Smooth muscle cell (in vitro differentiated cells): Measurements from ENCODE around the gene PPIF. TPM values are rescaled to one million over a fixed set of nuclear protein-coding genes. Genes with fewer than 3 reads are reported as not detected.
A peak's percentile ranks its signal among the peaks of the same experiment; 100 is the strongest.

ENCODE experiments used
- DNase-seq: peaks from one replicate; lab custom pipeline; 2025; ENCODE audit not compliant: unreplicated experiment; lab: John Stamatoyannopoulos, UW
- H2AFZ ChIP-seq: fragments of 200-600 bp; sonication (generic); 2 replicates; pipeline ENCODE4 v1.6.0; 2016; ENCODE audit warnings: antibody characterized with exemption, low read depth, mild to moderate bottlenecking
- H3F3A ChIP-seq: fragments of 200-600 bp; sonication (generic); 2 replicates; pipeline ENCODE4 v1.6.0; 2017; ENCODE audit warnings: antibody characterized with exemption, low read depth
- H3K27ac ChIP-seq: fragments of 200-600 bp; sonication (generic); 2 replicates; pipeline ENCODE4 v1.5.1; 2016; ENCODE audit warnings: low read depth, mild to moderate bottlenecking
- H3K27me3 ChIP-seq: fragments of 200-600 bp; sonication (generic); 2 replicates; pipeline ENCODE4 v1.6.1; 2016; ENCODE audit warnings: low read depth, mild to moderate bottlenecking
- H3K36me3 ChIP-seq: fragments of 200-600 bp; sonication (generic); 2 replicates; pipeline ENCODE4 v1.5.1; 2016; ENCODE audit warnings: low read depth
- H3K4me1 ChIP-seq: fragments of 200-600 bp; sonication (generic); 2 replicates; pipeline ENCODE4 v1.5.1; 2016; ENCODE audit warnings: low read depth
- H3K4me2 ChIP-seq: fragments of 200-600 bp; sonication (generic); 2 replicates; pipeline ENCODE4 v1.6.0; 2016; ENCODE audit warnings: mild to moderate bottlenecking
- H3K4me3 ChIP-seq: fragments of 200-600 bp; sonication (generic); 2 replicates; pipeline ENCODE4 v1.5.1; 2016; ENCODE audit warnings: mild to moderate bottlenecking
- H3K79me2 ChIP-seq: fragments of 200-600 bp; sonication (generic); 2 replicates; pipeline ENCODE4 v1.6.0; 2016; ENCODE audit warnings: low read depth, mild to moderate bottlenecking
- H3K9ac ChIP-seq: fragments of 200-600 bp; sonication (generic); 2 replicates; pipeline ENCODE4 v1.6.0; 2016; ENCODE audit warnings: low read depth
- H3K9me3 ChIP-seq: fragments of 200-600 bp; sonication (generic); replicated peaks from 2 replicates; pipeline ENCODE4 v1.5.1; 2016; ENCODE audit warnings: low read depth
- H4K20me1 ChIP-seq: fragments of 200-600 bp; sonication (generic); 2 replicates; pipeline ENCODE4 v1.6.0; 2016; ENCODE audit warnings: low read depth
- WGBS: methylation state at CpG from one replicate; pipeline ENCODE4 v1.1.7; 2016; ENCODE audit warnings: low lambda C conversion rate; 5-methylcytosine and 5-hydroxymethylcytosine counted together
- polyA plus RNA-seq: library from polyadenylated mRNA; unstranded; fragments of >200 nt; fragmentation: Nextera tagmentation; extraction: Ambion mirVana; gene quantifications from 2 replicates; pipeline ENCODE4 v1.2.1, GENCODE V29; 2016
- total RNA-seq: library from RNA; depleted of rRNA; stranded (reverse); fragments of >200 nt; gene quantifications from 2 replicates; pipeline ENCODE4 v1.2.3, GENCODE V29; 2014
- TF ChIP-seq, protein P1 (sequence below): fragments of 200-600 bp; sonication (generic); IDR thresholded peaks from 2 replicates; pipeline ENCODE4 v1.5.1; 2017; ENCODE audit warnings: borderline replicate concordance, mild to moderate bottlenecking, antibody characterized with exemption; ENCODE audit not compliant: insufficient read depth, poor library complexity, severe bottlenecking

The PPIF gene
- total and polyA plus RNA-seq, 2 experiments from 2014 or later: 24.3 to 29.7 TPM

DNA sequence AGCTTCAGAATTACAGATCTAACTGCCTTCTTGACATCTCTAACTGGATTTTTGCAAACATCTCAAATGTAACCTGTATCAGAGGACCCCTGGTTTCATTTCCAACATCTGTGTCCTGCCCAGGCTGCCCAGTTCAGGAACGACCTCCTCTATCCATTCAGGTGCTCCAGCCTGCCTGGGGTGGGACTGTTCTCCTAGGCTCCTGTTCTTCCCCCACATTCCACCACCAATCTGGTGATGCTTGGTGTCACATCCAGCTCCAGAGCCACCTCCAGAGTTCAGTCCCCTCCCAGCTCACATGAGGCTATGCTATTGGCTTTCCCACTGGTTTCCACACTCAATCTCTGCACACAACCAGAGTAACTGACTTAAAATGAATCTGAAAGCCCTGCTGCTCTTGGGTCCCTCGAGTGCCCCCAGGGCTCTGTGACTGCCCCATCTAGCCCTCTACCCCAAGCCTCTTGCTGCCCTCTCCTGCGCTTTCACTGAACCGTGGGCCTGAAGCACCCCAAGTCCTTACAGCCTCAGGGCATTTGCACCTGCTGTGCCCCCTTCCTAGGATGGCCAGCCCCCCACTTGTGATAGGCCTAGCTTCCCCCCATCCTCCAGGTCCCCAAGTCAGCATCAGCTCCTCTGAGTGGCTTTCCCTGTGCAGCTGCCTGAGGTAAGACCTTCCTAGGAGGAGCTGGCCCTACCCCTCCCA, 46.1 kb downstream of the PPIF start:
- H4K20me1 ChIP-seq: no peaks in the 10 kb centered on the region
- DNase-seq: no peak
- no peak overlapping the region for H3K27ac ChIP-seq
- WGBS: 95% methylated on average over 4 of the region's 4 CpGs
- H3K4me3 ChIP-seq: no peak overlapping the region
- peaks cover 31% of the 10 kb centered on the region for H3K79me2 ChIP-seq
- H3K36me3 ChIP-seq: no peaks in the 10 kb centered on the region
- H3K9me3 ChIP-seq: no peaks in the 10 kb centered on the region
- peaks cover 15% of the 10 kb centered on the region for H3F3A ChIP-seq
- peaks cover 10% of the 10 kb centered on the region for H3K4me1 ChIP-seq
- TF ChIP-seq, protein P1, sequence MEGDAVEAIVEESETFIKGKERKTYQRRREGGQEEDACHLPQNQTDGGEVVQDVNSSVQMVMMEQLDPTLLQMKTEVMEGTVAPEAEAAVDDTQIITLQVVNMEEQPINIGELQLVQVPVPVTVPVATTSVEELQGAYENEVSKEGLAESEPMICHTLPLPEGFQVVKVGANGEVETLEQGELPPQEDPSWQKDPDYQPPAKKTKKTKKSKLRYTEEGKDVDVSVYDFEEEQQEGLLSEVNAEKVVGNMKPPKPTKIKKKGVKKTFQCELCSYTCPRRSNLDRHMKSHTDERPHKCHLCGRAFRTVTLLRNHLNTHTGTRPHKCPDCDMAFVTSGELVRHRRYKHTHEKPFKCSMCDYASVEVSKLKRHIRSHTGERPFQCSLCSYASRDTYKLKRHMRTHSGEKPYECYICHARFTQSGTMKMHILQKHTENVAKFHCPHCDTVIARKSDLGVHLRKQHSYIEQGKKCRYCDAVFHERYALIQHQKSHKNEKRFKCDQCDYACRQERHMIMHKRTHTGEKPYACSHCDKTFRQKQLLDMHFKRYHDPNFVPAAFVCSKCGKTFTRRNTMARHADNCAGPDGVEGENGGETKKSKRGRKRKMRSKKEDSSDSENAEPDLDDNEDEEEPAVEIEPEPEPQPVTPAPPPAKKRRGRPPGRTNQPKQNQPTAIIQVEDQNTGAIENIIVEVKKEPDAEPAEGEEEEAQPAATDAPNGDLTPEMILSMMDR: no peak
- H2AFZ ChIP-seq: no peak overlapping the region
- no peak overlapping the region for H3K4me2 ChIP-seq
- H3K27me3 ChIP-seq: no peaks in the 10 kb centered on the region
- no peak overlapping the region for H3K9ac ChIP-seq

DNA sequence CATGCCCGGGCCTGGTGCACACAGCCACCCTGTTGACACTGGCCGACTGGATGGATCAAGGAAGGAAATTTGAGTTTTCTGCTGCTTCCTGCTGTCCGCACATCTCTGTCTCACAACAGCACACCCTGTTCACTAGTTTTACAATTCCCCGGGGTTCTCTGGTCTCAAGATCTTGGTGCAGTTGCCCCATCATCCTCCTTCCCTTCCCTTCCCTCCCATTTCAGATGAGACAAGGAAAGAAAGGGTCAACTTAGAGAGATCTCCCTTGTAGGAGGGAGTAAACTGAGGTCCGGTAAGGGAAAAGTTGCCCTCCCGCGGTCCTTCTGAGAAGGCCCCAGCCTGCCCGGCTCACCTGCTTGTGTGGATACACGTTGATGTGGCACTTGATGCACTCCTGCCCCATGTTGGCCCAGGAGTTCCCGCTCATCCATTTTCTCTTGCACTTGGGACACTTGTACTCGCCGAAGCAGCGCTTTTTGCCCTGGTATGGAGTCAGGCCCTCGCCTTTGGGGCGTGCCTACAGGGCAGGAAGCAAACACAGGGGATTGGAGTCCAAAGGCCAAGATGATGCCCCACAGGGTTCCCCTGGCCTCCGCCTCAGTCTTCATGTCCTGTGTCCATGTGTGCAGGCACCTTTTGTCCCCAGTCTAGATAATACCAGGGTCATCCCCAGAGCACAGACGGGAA, 46.8 kb downstream of the PPIF start:
- Histone ChIP-seq H3K9ac (no peak overlapping the region), H3K27ac (no peak overlapping the region), H3K36me3 (no peaks in the 10 kb centered on the region), H3K4me2 (no peak overlapping the region), H3K4me3 (no peak overlapping the region), H4K20me1 (no peaks in the 10 kb centered on the region), H2AFZ (no peak overlapping the region), H3K79me2 (peaks cover 31% of the 10 kb centered on the region), H3K9me3 (no peaks in the 10 kb centered on the region), H3K4me1 (peaks cover 15% of the 10 kb centered on the region), H3F3A (peaks cover 17% of the 10 kb centered on the region), H3K27me3 (no peaks in the 10 kb centered on the region)
- no peak for DNase-seq
- WGBS: 97% methylated on average over 17 of the region's 17 CpGs
- TF ChIP-seq, protein P1: no peak

DNA sequence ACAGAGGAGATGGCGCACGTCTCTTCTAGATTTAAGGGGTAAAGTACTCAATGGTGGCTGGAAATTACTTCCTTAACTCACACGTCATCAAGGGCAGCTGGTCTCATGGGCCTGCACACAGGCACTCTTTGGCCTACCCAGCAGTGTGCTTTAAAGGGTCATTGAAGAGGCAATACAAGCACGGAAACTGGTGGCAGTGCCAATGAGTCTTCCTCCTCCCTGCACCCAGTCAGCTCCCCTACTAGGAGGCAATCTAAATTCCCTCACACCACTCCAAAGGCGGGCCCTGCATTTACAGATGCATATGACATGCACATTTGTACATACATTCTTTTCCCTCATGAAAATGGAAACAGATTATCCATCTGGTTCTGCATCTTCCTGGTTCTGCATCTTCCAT, 47.4 kb downstream of the PPIF start:
- no peak overlapping the region for H3K4me3 ChIP-seq
- TF ChIP-seq, protein P1: no peak
- no peak overlapping the region for H3K27ac ChIP-seq
- H3K9me3 ChIP-seq: no peaks in the 10 kb centered on the region
- no peak for DNase-seq
- H3K36me3 ChIP-seq: no peaks in the 10 kb centered on the region
- H3K9ac ChIP-seq: no peak overlapping the region
- H4K20me1 ChIP-seq: no peaks in the 10 kb centered on the region
- peaks cover 19% of the 10 kb centered on the region for H3K4me1 ChIP-seq
- H3K27me3 ChIP-seq: no peaks in the 10 kb centered on the region
- WGBS: 98% methylated on average over 5 of the region's 5 CpGs
- no peak overlapping the region for H2AFZ ChIP-seq
- H3K79me2 ChIP-seq: peaks cover 31% of the 10 kb centered on the region
- H3K4me2 ChIP-seq: no peak overlapping the region
- peaks cover 17% of the 10 kb centered on the region for H3F3A ChIP-seq

DNA sequence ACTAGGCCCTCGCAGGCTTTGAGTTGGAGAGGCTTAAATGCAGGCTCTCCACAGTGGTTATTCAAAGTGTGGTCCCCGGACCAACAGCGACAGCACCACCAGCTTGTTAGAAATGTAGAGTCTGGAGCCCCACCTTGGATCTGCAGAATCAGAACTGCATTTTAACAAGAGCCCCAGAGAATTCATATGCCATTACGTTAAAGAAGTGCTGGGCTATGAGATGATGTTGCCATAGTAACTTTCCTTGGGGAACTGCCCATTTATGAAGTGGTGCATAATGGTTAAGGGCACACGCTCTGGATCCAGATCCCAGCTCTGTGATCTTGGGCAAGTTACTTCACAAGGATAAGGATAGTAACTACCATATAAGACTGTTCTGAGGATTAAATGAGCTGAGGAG, 49.3 kb downstream of the PPIF start:
- WGBS: 81% methylated on average over 5 of the region's 5 CpGs

More for the DNA sequence above, 49.3 kb downstream of the PPIF start:
- TF ChIP-seq, protein P1: no peak
- Histone ChIP-seq H3K36me3 (no peaks in the 10 kb centered on the region), H4K20me1 (no peaks in the 10 kb centered on the region), H3K79me2 (peaks cover 31% of the 10 kb centered on the region), H3K4me3 (no peak overlapping the region), H3K27me3 (no peaks in the 10 kb centered on the region), H2AFZ (no peak overlapping the region), H3F3A (peaks cover 28% of the 10 kb centered on the region), H3K4me1 (peaks cover 27% of the 10 kb centered on the region), H3K9ac (no peak overlapping the region), H3K9me3 (no peaks in the 10 kb centered on the region), H3K4me2 (peak overlapping the region; percentile 70), H3K27ac (peak overlapping the region; percentile 97)
- DNase-seq: no peak
